ENCODE data around the gene EMC6.
A peak's percentile ranks its signal among the peaks of the same experiment; 100 is the strongest.

Gene EMC6

GRCh38 chr17:3710951-3711383 is 42.4 kb downstream of the EMC6 start:
- DNase-seq (ENCODE audit: low read depth), result peak; percentile 37

- DNase-seq (ENCODE audit: low read depth), result no peak
Observed at GRCh38 chr17:3712811-3713463, 44.3 kb downstream of the EMC6 start.

GRCh38 chr17:3715296-3715695 is 46.7 kb downstream of the EMC6 start:
- DNase-seq (ENCODE audit: low read depth), result no peak

GRCh38 chr17:3718201-3718600 is 49.6 kb downstream of the EMC6 start:
- DNase-seq (ENCODE audit: low read depth), result no peak

- no peak for DNase-seq (ENCODE audit: low read depth)
Observed at GRCh38 chr17:3719265-3719664, 50.7 kb downstream of the EMC6 start.

All from stimulated activated CD8-positive, alpha-beta memory T cell treated with anti-CD3 and anti-CD28 coated beads, Interleukin-15, amount 100 ng/mL, for 1 hour (primary cell).